CD14-positive monocyte (primary cell): ENCODE data around the gene CD302. TPM values are rescaled to one million over a fixed set of nuclear protein-coding genes. Genes with fewer than 3 reads are reported as not detected.
"Not testable (repeated sequence)": the region's sequence is repeated elsewhere in the genome, so short reads cannot be mapped to it uniquely, and the experiment has no call there.

Experiments
- DNase-seq, 3 donors: peaks; one replicate each; pipeline ENCODE4 v3.0.0-alpha.2; 2011 to 2022
- H2AFZ ChIP-seq: 2 replicates; pipeline ENCODE4 v1.6.0; 2012; ENCODE audit warnings: mild to moderate bottlenecking, low read depth, low read length, inconsistent platforms; ENCODE audit not compliant: insufficient read depth, poor library complexity, severe bottlenecking
- H3K27ac ChIP-seq, 2 donors: 1 replicate in 1 of 2; 2 replicates in 1 of 2; pipeline ENCODE4 v1.5.1; 2012 to 2013; ENCODE audit warnings: low read length in 2 of 2, control low read depth in 1 of 2, inconsistent platforms in 1 of 2, low read depth in 1 of 2, mild to moderate bottlenecking in 1 of 2
- H3K27me3 ChIP-seq, 2 donors: one replicate each; pipeline versions ENCODE4 v1.6.0 to v1.6.1; 2011 to 2013; ENCODE audit warnings: low read length in 2 of 2; ENCODE audit not compliant: control insufficient read depth in 2 of 2, insufficient read depth in 2 of 2
- H3K36me3 ChIP-seq, 2 donors: replicated peaks in 1 of 2; 1 replicate in 1 of 2; 2 replicates in 1 of 2; pipeline versions ENCODE4 v1.5.1 to v1.6.1; 2012 to 2013; ENCODE audit warnings: low read length in 2 of 2, control low read depth in 1 of 2, inconsistent platforms in 1 of 2, mild to moderate bottlenecking in 1 of 2; ENCODE audit not compliant: insufficient read depth in 2 of 2, control insufficient read depth in 1 of 2
- H3K4me1 ChIP-seq, 2 donors: 1 replicate in 1 of 2; 2 replicates in 1 of 2; pipeline versions ENCODE4 v1.5.1 to v1.6.1; 2012 to 2013; ENCODE audit warnings: low read length in 2 of 2, control low read depth in 1 of 2, inconsistent platforms in 1 of 2, mild to moderate bottlenecking in 1 of 2, moderate library complexity in 1 of 2; ENCODE audit not compliant: insufficient read depth in 2 of 2, control insufficient read depth in 1 of 2
- H3K4me2 ChIP-seq: replicated peaks from 2 replicates; pipeline ENCODE3; 2012; ENCODE audit warnings: low read length, moderate library complexity, mild to moderate bottlenecking; ENCODE audit not compliant: poor library complexity, severe bottlenecking; ENCODE audit errors: extremely low read depth
- H3K4me3 ChIP-seq, 3 experiments: fragments of 200-600 bp in 1 of 3; sonication (generic) in 1 of 3; replicated peaks in 1 of 3; 1 replicate in 2 of 3; 2 replicates in 1 of 3; pipeline ENCODE4 v1.5.1; 2011 to 2013; ENCODE audit warnings: low read length in 3 of 3, mild to moderate bottlenecking in 3 of 3, control low read depth in 2 of 3, low read depth in 2 of 3, inconsistent platforms in 1 of 3, moderate library complexity in 1 of 3
- H3K79me2 ChIP-seq: 2 replicates; pipeline ENCODE4 v1.6.0; 2012; ENCODE audit warnings: mild to moderate bottlenecking, control low read depth, inconsistent platforms, low read length, moderate library complexity; ENCODE audit not compliant: insufficient read depth
- H3K9ac ChIP-seq: 2 replicates; pipeline ENCODE4 v1.6.0; 2017; ENCODE audit warnings: low read length, mild to moderate bottlenecking; ENCODE audit not compliant: insufficient read depth, poor library complexity, severe bottlenecking
- H3K9me3 ChIP-seq, 2 donors: replicated peaks in 1 of 2; 1 replicate in 1 of 2; 2 replicates in 1 of 2; pipeline versions ENCODE4 v1.5.1 to v1.6.1; 2012 to 2013; ENCODE audit warnings: low read length in 2 of 2, control low read depth in 1 of 2; ENCODE audit not compliant: control insufficient read depth in 1 of 2, insufficient read depth in 1 of 2
- H4K20me1 ChIP-seq: 2 replicates; pipeline ENCODE4 v1.6.0; 2012; ENCODE audit warnings: mild to moderate bottlenecking, low read length, control low read depth, moderate library complexity; ENCODE audit not compliant: insufficient read depth
- H3K27ac Mint-ChIP-seq, 7 donors: one replicate each; pipeline ENCODE4 v1.8.0; 2020; ENCODE audit warnings: mild to moderate bottlenecking in 7 of 7, mixed read lengths in 7 of 7, moderate library complexity in 6 of 7, inconsistent platforms in 2 of 7
- H3K27me3 Mint-ChIP-seq, 3 donors: one replicate each; pipeline ENCODE4 v1.8.0; 2021 to 2022; ENCODE audit warnings: low read depth in 3 of 3, mild to moderate bottlenecking in 3 of 3, mixed read lengths in 3 of 3, moderate library complexity in 3 of 3, inconsistent platforms in 1 of 3
- H3K36me3 Mint-ChIP-seq, 2 donors: one replicate each; pipeline ENCODE4 v1.8.0; 2020; ENCODE audit warnings: mixed read lengths in 2 of 2, inconsistent platforms in 1 of 2, mild to moderate bottlenecking in 1 of 2
- H3K4me1 Mint-ChIP-seq: one replicate; pipeline ENCODE4 v1.8.0; 2020; ENCODE audit warnings: mild to moderate bottlenecking, mixed read lengths
- H3K4me3 Mint-ChIP-seq, 2 donors: one replicate each; pipeline ENCODE4 v1.8.0; 2020; ENCODE audit warnings: mild to moderate bottlenecking in 2 of 2, mixed read lengths in 2 of 2, moderate library complexity in 1 of 2
- H3K9me3 Mint-ChIP-seq, 7 donors: one replicate each; pipeline ENCODE4 v1.8.0; 2020 to 2022; ENCODE audit warnings: mixed read lengths in 7 of 7, mild to moderate bottlenecking in 6 of 7, moderate library complexity in 6 of 7, inconsistent platforms in 2 of 7
- WGBS: methylation state at CpG from one replicate; pipeline ENCODE4 v1.1.5; 2013; ENCODE audit warnings: missing lambda C conversion rate; ENCODE audit not compliant: insufficient coverage; 5-methylcytosine and 5-hydroxymethylcytosine counted together
- intact Hi-C, 2 donors: fragments of 100-400 bp; cut with micrococcal nuclease; formaldehyde crosslinking; loops; one replicate each; pipeline versions ENCODE4 v1.15.0 to v1.15.1; 2023
- polyA plus RNA-seq, 3 donors: library from polyadenylated mRNA; depleted of rRNA in 1 of 3; unstranded in 2 of 3; stranded (reverse) in 1 of 3; fragments of 300-500 nt in 2 of 3; fragments of >200 nt in 1 of 3; fragmentation: Illumina TruSeq in 2 of 3; gene quantifications; 1 replicate in 2 of 3; 2 replicates in 1 of 3; pipeline ENCODE4 v1.2.3, GENCODE V29; 2012 to 2021
- TF ChIP-seq, protein P1 (sequence below): fragments of 200-600 bp; IDR thresholded peaks from one replicate; pipeline ENCODE4 v1.8.0; 2022; ENCODE audit warnings: antibody characterized with exemption, mild to moderate bottlenecking

Gene CD302
- polyA plus RNA-seq, 3 donors, result 90.3 to 214 (median 146) TPM

DNA sequence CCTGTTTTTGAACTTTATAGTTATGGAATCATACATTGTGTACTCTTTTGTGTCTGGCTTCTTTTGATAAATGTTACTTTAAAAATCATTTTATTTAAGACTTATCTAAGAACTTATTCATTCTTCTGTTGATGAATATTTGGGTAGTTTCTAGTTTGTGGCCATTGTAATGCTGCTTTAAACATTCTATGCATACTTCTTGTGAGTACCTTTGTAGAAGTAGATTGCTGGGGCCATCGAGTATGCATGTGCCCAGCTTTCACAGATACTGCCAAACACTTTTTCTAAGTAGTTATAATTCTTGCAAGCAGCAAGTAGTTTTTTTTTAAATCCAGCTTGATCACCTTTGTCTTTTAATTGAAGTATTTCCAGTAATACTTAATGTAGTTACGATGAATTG lies 11.1 kb downstream of the CD302 start:
- TF ChIP-seq, protein P1, sequence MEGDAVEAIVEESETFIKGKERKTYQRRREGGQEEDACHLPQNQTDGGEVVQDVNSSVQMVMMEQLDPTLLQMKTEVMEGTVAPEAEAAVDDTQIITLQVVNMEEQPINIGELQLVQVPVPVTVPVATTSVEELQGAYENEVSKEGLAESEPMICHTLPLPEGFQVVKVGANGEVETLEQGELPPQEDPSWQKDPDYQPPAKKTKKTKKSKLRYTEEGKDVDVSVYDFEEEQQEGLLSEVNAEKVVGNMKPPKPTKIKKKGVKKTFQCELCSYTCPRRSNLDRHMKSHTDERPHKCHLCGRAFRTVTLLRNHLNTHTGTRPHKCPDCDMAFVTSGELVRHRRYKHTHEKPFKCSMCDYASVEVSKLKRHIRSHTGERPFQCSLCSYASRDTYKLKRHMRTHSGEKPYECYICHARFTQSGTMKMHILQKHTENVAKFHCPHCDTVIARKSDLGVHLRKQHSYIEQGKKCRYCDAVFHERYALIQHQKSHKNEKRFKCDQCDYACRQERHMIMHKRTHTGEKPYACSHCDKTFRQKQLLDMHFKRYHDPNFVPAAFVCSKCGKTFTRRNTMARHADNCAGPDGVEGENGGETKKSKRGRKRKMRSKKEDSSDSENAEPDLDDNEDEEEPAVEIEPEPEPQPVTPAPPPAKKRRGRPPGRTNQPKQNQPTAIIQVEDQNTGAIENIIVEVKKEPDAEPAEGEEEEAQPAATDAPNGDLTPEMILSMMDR, result no peak
- Histone ChIP-seq H3K27ac (peak overlapping the region in 1 of 2 donors; percentile 37), H2AFZ (no peak overlapping the region), H3K79me2 (peaks cover 100% of the 10 kb centered on the region), H3K4me1 (peaks cover 61 to 62% of the 10 kb centered on the region in 2 donors), H3K36me3 (peaks cover 2 to 14% of the 10 kb centered on the region in 2 donors), H3K4me2 (no peak overlapping the region), H3K9ac (no peak overlapping the region), H3K4me3 (no peak overlapping the region), H3K27me3 (no peaks in the 10 kb centered on the region), H4K20me1 (peaks cover 100% of the 10 kb centered on the region), H3K9me3 (no peaks in the 10 kb centered on the region)
- H3K36me3 Mint-ChIP-seq, result peaks cover 0 to 18% of the 10 kb centered on the region in 2 donors
- no peak overlapping the region for H3K4me3 Mint-ChIP-seq
- H3K9me3 Mint-ChIP-seq, result no peaks in the 10 kb centered on the region
- no CpG with 5 or more reads among the region's 2 CpGs for WGBS
- intact Hi-C loops, result no loop called here
- peak overlapping the region in 1 of 7 donors; percentile 20 for H3K27ac Mint-ChIP-seq
- no peak for DNase-seq
- peaks cover 77% of the 10 kb centered on the region for H3K4me1 Mint-ChIP-seq
- no peaks in the 10 kb centered on the region for H3K27me3 Mint-ChIP-seq

DNA sequence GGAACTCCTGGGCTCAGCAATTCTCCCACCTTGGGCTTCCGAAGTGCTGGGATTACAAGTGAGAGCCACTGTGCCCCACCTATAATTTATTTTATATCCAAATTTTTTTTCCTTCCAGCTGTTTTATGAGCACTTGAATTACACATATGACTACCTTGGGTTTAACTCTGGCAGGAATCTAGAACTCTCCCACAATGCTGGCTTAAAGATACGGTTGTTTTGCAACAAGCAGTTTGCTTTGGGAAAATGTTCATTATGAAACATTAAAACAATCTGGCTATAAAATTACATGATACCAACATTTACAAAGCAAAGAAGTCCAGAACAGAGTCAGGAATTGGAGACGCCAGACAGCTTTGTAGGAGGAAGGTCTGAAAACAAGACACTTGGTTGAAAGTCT lies 12.8 kb downstream of the CD302 start:
- peak overlapping the region; percentile 16 to 69 for H3K27ac ChIP-seq
- H3K9me3 ChIP-seq, result no peaks in the 10 kb centered on the region
- Mint-ChIP-seq H3K27me3 (no peaks in the 10 kb centered on the region), H3K36me3 (peaks cover 6 to 22% of the 10 kb centered on the region in 2 donors), H3K27ac (peak overlapping the region; percentile 60 to 92 (median 77)), H3K9me3 (no peaks in the 10 kb centered on the region), H3K4me1 (peaks cover 67% of the 10 kb centered on the region), H3K4me3 (no peak overlapping the region)
- H2AFZ ChIP-seq, result no peak overlapping the region
- H3K27me3 ChIP-seq, result no peaks in the 10 kb centered on the region
- intact Hi-C loops, result no loop called here
- peaks cover 46 to 48% of the 10 kb centered on the region in 2 donors for H3K4me1 ChIP-seq
- TF ChIP-seq, protein P1, result no peak
- peak overlapping the region; percentile 2 for H3K4me2 ChIP-seq
- peaks cover 100% of the 10 kb centered on the region for H3K79me2 ChIP-seq
- H3K4me3 ChIP-seq, result no peak overlapping the region
- H3K9ac ChIP-seq, result no peak overlapping the region
- H4K20me1 ChIP-seq, result peaks cover 99% of the 10 kb centered on the region
- no CpG with 5 or more reads among the region's 3 CpGs for WGBS
- DNase-seq, result no peak
- H3K36me3 ChIP-seq, result peaks cover 10 to 18% of the 10 kb centered on the region in 2 donors

DNA sequence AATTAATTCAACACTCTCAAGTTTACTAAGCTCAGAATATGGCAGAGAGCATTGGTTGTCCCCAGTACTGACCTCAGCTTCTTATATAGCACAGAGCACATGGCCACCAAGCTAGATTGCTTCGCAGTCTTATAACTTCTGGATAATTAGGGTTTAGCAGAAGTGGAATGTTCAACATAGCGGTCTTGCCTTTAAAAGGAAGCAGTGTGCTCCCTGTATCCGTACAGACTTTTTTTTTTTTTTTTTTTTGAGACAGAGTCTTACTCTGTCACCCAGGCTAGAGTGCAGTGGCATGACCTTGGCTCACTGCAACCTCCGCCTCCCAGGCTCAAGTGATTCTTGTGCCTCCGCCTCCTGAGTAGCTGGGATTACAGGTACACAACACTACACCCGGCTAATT lies 13.3 kb downstream of the CD302 start:
- H3K4me3 ChIP-seq, result peak overlapping the region in 1 of 3 experiments; percentile 25
- Mint-ChIP-seq H3K27ac (peak overlapping the region; percentile 62 to 92 (median 79)), H3K4me1 (peaks cover 62% of the 10 kb centered on the region), H3K36me3 (peaks cover 11 to 27% of the 10 kb centered on the region in 2 donors)
- WGBS, result 100% methylated on average over 1 of the region's 6 CpGs
- peaks cover 99% of the 10 kb centered on the region for H4K20me1 ChIP-seq
- H3K79me2 ChIP-seq, result peaks cover 100% of the 10 kb centered on the region
- H2AFZ ChIP-seq, H3K9me3 Mint-ChIP-seq, H3K9me3 ChIP-seq, H3K27me3 Mint-ChIP-seq, H3K9ac ChIP-seq, H3K27me3 ChIP-seq, H3K4me3 Mint-ChIP-seq, intact Hi-C loops: not testable (repeated sequence)
- peaks cover 41 to 44% of the 10 kb centered on the region in 2 donors for H3K4me1 ChIP-seq
- H3K27ac ChIP-seq, result peak overlapping the region; percentile 36 to 69
- DNase-seq, result peak in 1 of 3 donors; percentile 30
- H3K4me2 ChIP-seq, result peak overlapping the region; percentile 34
- H3K36me3 ChIP-seq, result peaks cover 14 to 22% of the 10 kb centered on the region in 2 donors
